BJ (cell line): Measurements from ENCODE around the gene HNRNPA0. TPM values are rescaled to one million over a fixed set of nuclear protein-coding genes. Genes with fewer than 3 reads are reported as not detected.

Source experiments
- CTCF ChIA-PET: fragments of 350-600 bp; formaldehyde crosslinking; extraction: SDS; loops from one replicate; lab custom pipeline; 2021; ENCODE audit warnings: antibody characterized with exemption, inconsistent platforms; lab: Yijun Ruan, JAX
- POLR2A ChIA-PET: fragments of 300-600 bp; sonication (Branson Sonifier 250); formaldehyde crosslinking; extraction: SDS; loops from one replicate; lab custom pipeline; 2021; ENCODE audit warnings: antibody characterized with exemption; lab: Charles Lee
- DNase-seq: peaks from one replicate; pipeline ENCODE4 v3.0.0-alpha.2; 2011; ENCODE audit warnings: low read depth
- H3K27me3 ChIP-seq: 2 replicates; pipeline ENCODE4 v1.6.0; 2011; ENCODE audit warnings: low read length; ENCODE audit not compliant: control insufficient read depth, insufficient read depth
- H3K36me3 ChIP-seq: 2 replicates; pipeline ENCODE4 v1.5.1; 2011; ENCODE audit warnings: low read length; ENCODE audit not compliant: control insufficient read depth, insufficient read depth
- H3K4me3 ChIP-seq: 2 replicates; pipeline ENCODE4 v1.5.1; 2011; ENCODE audit warnings: low read depth, mild to moderate bottlenecking, control low read depth, low read length
- polyA plus RNA-seq: library from polyadenylated mRNA; depleted of rRNA; stranded (reverse); fragments of >200 nt; gene quantifications from 2 replicates; pipeline ENCODE4 v1.2.3, GENCODE V29; 2011
- TF ChIP-seq, protein P1 (sequence below): IDR thresholded peaks from 2 replicates; pipeline ENCODE4 v1.5.1; 2011; ENCODE audit warnings: low read depth, mild to moderate bottlenecking, control low read depth, inconsistent platforms, low read length, moderate library complexity; ENCODE audit not compliant: insufficient read depth

HNRNPA0 gene
- polyA plus RNA-seq, 1 experiment: 10.2 TPM

DNA sequence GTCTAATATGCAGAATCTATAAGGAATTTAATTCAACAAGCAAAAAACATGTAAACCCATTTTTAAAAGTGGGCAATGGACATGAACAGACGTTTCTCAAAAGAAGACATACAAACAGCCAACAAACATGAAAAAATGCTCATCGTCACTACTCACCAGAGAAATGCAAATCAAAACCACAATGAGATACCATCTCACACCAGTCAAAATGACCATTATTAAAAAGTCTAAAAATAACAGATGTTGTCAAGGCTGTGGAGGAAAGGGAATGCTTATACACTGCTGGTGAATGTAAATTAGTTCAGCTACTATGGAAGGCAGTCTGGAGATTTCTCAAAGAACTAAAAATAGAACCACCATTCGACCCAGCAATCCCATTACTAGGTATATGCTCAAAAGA lies 15.2 kb downstream of the HNRNPA0 start:
- CTCF ChIA-PET: interaction anchor here (1.1 to 14.5 kb wide), 3 partner anchors 12 to 110 kb away, joined by 3 to 247 read pairs (median 141); no protein-coding TSS in a partner anchor
- TF ChIP-seq, protein P1, sequence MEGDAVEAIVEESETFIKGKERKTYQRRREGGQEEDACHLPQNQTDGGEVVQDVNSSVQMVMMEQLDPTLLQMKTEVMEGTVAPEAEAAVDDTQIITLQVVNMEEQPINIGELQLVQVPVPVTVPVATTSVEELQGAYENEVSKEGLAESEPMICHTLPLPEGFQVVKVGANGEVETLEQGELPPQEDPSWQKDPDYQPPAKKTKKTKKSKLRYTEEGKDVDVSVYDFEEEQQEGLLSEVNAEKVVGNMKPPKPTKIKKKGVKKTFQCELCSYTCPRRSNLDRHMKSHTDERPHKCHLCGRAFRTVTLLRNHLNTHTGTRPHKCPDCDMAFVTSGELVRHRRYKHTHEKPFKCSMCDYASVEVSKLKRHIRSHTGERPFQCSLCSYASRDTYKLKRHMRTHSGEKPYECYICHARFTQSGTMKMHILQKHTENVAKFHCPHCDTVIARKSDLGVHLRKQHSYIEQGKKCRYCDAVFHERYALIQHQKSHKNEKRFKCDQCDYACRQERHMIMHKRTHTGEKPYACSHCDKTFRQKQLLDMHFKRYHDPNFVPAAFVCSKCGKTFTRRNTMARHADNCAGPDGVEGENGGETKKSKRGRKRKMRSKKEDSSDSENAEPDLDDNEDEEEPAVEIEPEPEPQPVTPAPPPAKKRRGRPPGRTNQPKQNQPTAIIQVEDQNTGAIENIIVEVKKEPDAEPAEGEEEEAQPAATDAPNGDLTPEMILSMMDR: no peak
- no peak for DNase-seq
- no peaks in the 10 kb centered on the region for H3K27me3 ChIP-seq
- no peak overlapping the region for H3K4me3 ChIP-seq
- POLR2A ChIA-PET: no interaction called here
- H3K36me3 ChIP-seq: no peaks in the 10 kb centered on the region

DNA sequence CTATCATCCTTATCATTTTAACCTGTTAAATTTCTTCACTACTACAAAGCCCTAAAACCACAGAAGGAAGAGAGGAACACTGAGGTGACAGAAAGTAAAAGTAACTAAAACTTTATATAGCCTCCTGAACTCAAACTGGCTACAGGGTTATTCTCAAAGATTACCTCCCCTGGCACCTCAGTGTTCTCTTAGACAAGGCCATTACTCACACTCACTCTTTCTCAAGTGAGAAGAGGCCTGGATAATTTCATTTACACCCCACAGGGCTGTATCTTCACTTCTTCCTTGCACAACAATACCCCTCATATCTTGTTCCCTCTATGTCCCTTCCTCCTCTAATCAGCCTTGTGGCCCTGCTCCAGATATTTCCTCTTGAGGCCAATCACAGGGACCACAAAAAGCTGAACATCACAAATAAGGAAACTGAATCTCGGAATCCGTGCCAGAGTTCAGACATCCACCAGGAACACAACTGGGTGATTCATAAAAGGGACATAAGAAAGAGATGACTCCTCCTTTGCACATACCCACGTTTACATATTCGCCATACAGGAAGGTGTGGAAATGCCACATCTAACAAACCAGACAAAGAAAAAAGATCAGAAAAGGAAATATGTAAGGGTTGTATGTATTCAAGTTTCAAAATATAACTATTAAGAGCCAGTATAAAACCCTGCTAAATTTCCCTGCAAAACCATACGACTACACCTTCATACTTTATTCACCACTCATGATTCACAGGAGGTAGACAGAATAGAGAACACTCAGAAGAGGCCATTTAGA lies 16.6 kb downstream of the HNRNPA0 start:
- POLR2A ChIA-PET: no interaction called here
- Histone ChIP-seq H3K4me3 (no peak overlapping the region), H3K27me3 (no peaks in the 10 kb centered on the region), H3K36me3 (no peaks in the 10 kb centered on the region)
- TF ChIP-seq, protein P1: no peak
- DNase-seq: no peak
- CTCF ChIA-PET: interaction anchor here (1.6 to 14.5 kb wide), 4 partner anchors 9 to 107 kb away, joined by 3 to 247 read pairs (median 10); no protein-coding TSS in a partner anchor

DNA sequence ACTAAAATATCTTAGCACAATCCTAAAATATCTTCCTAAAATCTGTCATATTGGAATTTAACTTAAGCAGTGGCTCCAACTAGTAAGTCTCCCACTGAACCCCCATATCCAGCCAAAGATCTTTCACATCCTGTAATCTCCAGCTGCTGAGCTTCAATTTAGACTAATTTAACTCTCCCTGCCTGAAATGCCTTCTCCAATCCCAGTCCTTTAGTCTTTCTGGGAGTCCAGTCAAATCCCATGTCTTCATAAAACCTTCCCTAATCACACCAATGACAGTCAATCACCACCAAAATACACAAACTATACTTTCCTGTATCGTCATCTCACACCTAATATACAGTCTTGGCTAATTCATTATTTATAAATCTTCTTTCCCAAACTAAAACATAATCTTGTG lies 17.7 kb downstream of the HNRNPA0 start:
- H3K27me3 ChIP-seq: no peaks in the 10 kb centered on the region
- no peak overlapping the region for H3K4me3 ChIP-seq
- POLR2A ChIA-PET: no interaction called here
- CTCF ChIA-PET: interaction anchor here (0.7 to 14.5 kb wide), 9 partner anchors 13 to 127 kb away, joined by 3 to 247 read pairs (median 5); no protein-coding TSS in a partner anchor
- H3K36me3 ChIP-seq: no peaks in the 10 kb centered on the region
- DNase-seq: no peak
- TF ChIP-seq, protein P1: no peak

- Histone ChIP-seq H3K36me3 (no peaks in the 10 kb centered on the region), H3K27me3 (no peaks in the 10 kb centered on the region), H3K4me3 (peak within 1 kb of the TSS; percentile 33)
- ChIA-PET CTCF (interaction anchor here (0.7 to 14.5 kb wide), 9 partner anchors 14 to 127 kb away, joined by 3 to 247 read pairs (median 5); no protein-coding TSS in a partner anchor), POLR2A (no interaction called here)
- DNase-seq: no peak
- TF ChIP-seq, protein P1: no peak
These were observed 18.4 kb downstream of the HNRNPA0 start, which contains the start of gene KLHL3 for GRCh38 chr5:137735555-137736284. Gene KLHL3 (minus strand): TSS chr5:137736089. CDS start chr5:137735646, 443 bp downstream.

GRCh38 chr5:137734962-137735554 lies 19.1 kb downstream of the HNRNPA0 start:
- ChIA-PET POLR2A (no interaction called here), CTCF (interaction anchor here (0.8 to 14.5 kb wide), 8 partner anchors 17 to 933 kb away, joined by 3 to 247 read pairs (median 6); no protein-coding TSS in a partner anchor)
- Histone ChIP-seq H3K27me3 (no peaks in the 10 kb centered on the region), H3K4me3 (peak overlapping the region; percentile 33), H3K36me3 (no peaks in the 10 kb centered on the region)
- TF ChIP-seq, protein P1: no peak
- no peak for DNase-seq
